SH-SY5Y (cell line): ENCODE measurements around the gene SPAG17.

Experiments
- GATA2 ChIP-seq: IDR thresholded peaks from 2 replicates; pipeline ENCODE4 v1.6.1; 2011; ENCODE audit warnings: mild to moderate bottlenecking, low read depth, low read length
- GATA3 ChIP-seq: IDR thresholded peaks from 2 replicates; pipeline ENCODE4 v1.6.1; 2011; ENCODE audit warnings: low read depth, mild to moderate bottlenecking, low read length, moderate library complexity

The SPAG17 gene

GRCh38 chr1:117919376-117919775, 265.7 kb downstream of the SPAG17 start:
- TF ChIP-seq GATA3 (no peak), GATA2 (no peak)

GRCh38 chr1:117911051-117911450, 274.0 kb downstream of the SPAG17 start:
- TF ChIP-seq GATA2, result no peak
- TF ChIP-seq GATA3, result no peak

- TF ChIP-seq GATA2 (no peak), GATA3 (no peak)
Observed at GRCh38 chr1:117905019-117905418, 280.0 kb downstream of the SPAG17 start.

GRCh38 chr1:117904485-117904884, 280.5 kb downstream of the SPAG17 start:
- TF ChIP-seq GATA3, result no peak
- TF ChIP-seq GATA2, result no peak
